Smooth muscle cell (in vitro differentiated cells): ENCODE measurements around the gene GALR3. TPM values are rescaled to one million over a fixed set of nuclear protein-coding genes. Genes with fewer than 3 reads are reported as not detected.

ENCODE experiments used
- DNase-seq: peaks from one replicate; lab custom pipeline; 2025; ENCODE audit not compliant: unreplicated experiment; lab: John Stamatoyannopoulos, UW
- H2AFZ ChIP-seq: fragments of 200-600 bp; sonication (generic); 2 replicates; pipeline ENCODE4 v1.6.0; 2016; ENCODE audit warnings: antibody characterized with exemption, low read depth, mild to moderate bottlenecking
- H3F3A ChIP-seq: fragments of 200-600 bp; sonication (generic); 2 replicates; pipeline ENCODE4 v1.6.0; 2017; ENCODE audit warnings: antibody characterized with exemption, low read depth
- H3K27ac ChIP-seq: fragments of 200-600 bp; sonication (generic); 2 replicates; pipeline ENCODE4 v1.5.1; 2016; ENCODE audit warnings: low read depth, mild to moderate bottlenecking
- H3K27me3 ChIP-seq: fragments of 200-600 bp; sonication (generic); 2 replicates; pipeline ENCODE4 v1.6.1; 2016; ENCODE audit warnings: low read depth, mild to moderate bottlenecking
- H3K36me3 ChIP-seq: fragments of 200-600 bp; sonication (generic); 2 replicates; pipeline ENCODE4 v1.5.1; 2016; ENCODE audit warnings: low read depth
- H3K4me1 ChIP-seq: fragments of 200-600 bp; sonication (generic); 2 replicates; pipeline ENCODE4 v1.5.1; 2016; ENCODE audit warnings: low read depth
- H3K4me2 ChIP-seq: fragments of 200-600 bp; sonication (generic); 2 replicates; pipeline ENCODE4 v1.6.0; 2016; ENCODE audit warnings: mild to moderate bottlenecking
- H3K4me3 ChIP-seq: fragments of 200-600 bp; sonication (generic); 2 replicates; pipeline ENCODE4 v1.5.1; 2016; ENCODE audit warnings: mild to moderate bottlenecking
- H3K79me2 ChIP-seq: fragments of 200-600 bp; sonication (generic); 2 replicates; pipeline ENCODE4 v1.6.0; 2016; ENCODE audit warnings: low read depth, mild to moderate bottlenecking
- H3K9ac ChIP-seq: fragments of 200-600 bp; sonication (generic); 2 replicates; pipeline ENCODE4 v1.6.0; 2016; ENCODE audit warnings: low read depth
- H3K9me3 ChIP-seq: fragments of 200-600 bp; sonication (generic); replicated peaks from 2 replicates; pipeline ENCODE4 v1.5.1; 2016; ENCODE audit warnings: low read depth
- H4K20me1 ChIP-seq: fragments of 200-600 bp; sonication (generic); 2 replicates; pipeline ENCODE4 v1.6.0; 2016; ENCODE audit warnings: low read depth
- WGBS: methylation state at CpG from one replicate; pipeline ENCODE4 v1.1.7; 2016; ENCODE audit warnings: low lambda C conversion rate; 5-methylcytosine and 5-hydroxymethylcytosine counted together
- polyA plus RNA-seq: library from polyadenylated mRNA; unstranded; fragments of >200 nt; fragmentation: Nextera tagmentation; extraction: Ambion mirVana; gene quantifications from 2 replicates; pipeline ENCODE4 v1.2.1, GENCODE V29; 2016
- total RNA-seq: library from RNA; depleted of rRNA; stranded (reverse); fragments of >200 nt; gene quantifications from 2 replicates; pipeline ENCODE4 v1.2.3, GENCODE V29; 2014
- TF ChIP-seq, protein P1 (sequence below): fragments of 200-600 bp; sonication (generic); IDR thresholded peaks from 2 replicates; pipeline ENCODE4 v1.5.1; 2017; ENCODE audit warnings: borderline replicate concordance, mild to moderate bottlenecking, antibody characterized with exemption; ENCODE audit not compliant: insufficient read depth, poor library complexity, severe bottlenecking

Gene GALR3
- total and polyA plus RNA-seq, 2 experiments from 2014 or later: not detected

DNA sequence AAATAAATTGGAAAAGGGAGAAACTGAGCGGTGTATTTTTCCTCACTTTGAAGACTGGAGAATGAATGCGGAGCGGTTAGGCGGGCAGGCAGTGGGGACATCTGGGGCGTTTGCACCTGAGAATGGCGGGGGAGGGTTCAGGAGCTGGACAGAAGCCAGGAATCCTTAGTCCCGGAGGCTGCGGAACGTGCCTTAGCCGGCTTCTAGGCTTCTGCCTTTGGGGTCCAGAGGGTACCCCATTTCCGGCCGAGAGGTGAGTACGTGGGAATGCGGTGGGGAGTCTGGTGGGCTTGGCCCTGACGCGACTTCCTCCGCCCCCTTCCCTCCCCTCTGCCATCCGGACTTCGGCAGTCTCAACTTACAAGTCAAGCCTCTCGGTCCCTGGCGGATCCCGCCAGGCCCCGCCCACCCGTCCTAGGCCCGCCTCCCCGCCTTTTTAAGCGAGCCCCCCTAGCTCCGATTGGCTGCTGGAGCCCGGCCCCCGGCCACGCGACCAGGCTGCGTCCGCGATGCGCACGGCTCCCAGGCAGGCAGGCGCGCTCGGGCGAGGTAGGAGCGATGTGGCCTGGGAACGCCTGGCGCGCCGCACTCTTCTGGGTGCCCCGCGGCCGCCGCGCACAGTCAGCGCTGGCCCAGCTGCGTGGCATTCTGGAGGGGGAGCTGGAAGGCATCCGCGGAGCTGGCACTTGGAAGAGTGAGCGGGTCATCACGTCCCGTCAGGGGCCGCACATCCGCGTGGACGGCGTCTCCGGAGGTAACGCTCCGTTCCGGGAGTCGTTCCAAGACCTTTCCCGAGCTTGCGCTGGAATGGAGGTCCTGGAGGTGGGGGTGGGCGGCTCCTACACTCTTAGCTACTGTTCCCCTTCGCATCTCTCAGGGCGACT is 15.5 kb upstream of the GALR3 start, which contains the start of gene GCAT:
Gene GCAT (plus strand): TSS at position 525 of the 884 bp plus-strand sequence. CDS start 34 bp downstream, at position 559.
- H4K20me1 ChIP-seq: peaks cover 40% of the 10 kb centered on the region
- H3K4me2 ChIP-seq: peak within 1 kb of the TSS; percentile 100
- no peaks in the 10 kb centered on the region for H3K27me3 ChIP-seq
- no peak within 1 kb of the TSS for H2AFZ ChIP-seq
- TF ChIP-seq, protein P1, sequence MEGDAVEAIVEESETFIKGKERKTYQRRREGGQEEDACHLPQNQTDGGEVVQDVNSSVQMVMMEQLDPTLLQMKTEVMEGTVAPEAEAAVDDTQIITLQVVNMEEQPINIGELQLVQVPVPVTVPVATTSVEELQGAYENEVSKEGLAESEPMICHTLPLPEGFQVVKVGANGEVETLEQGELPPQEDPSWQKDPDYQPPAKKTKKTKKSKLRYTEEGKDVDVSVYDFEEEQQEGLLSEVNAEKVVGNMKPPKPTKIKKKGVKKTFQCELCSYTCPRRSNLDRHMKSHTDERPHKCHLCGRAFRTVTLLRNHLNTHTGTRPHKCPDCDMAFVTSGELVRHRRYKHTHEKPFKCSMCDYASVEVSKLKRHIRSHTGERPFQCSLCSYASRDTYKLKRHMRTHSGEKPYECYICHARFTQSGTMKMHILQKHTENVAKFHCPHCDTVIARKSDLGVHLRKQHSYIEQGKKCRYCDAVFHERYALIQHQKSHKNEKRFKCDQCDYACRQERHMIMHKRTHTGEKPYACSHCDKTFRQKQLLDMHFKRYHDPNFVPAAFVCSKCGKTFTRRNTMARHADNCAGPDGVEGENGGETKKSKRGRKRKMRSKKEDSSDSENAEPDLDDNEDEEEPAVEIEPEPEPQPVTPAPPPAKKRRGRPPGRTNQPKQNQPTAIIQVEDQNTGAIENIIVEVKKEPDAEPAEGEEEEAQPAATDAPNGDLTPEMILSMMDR: no peak
- under 1% methylated on average over 65 of the region's 73 CpGs for WGBS
- peak within 1 kb of the TSS; percentile 40 for H3K27ac ChIP-seq
- H3K79me2 ChIP-seq: peaks cover 13% of the 10 kb centered on the region
- peak within 1 kb of the TSS; percentile 87 for H3K9ac ChIP-seq
- no peaks in the 10 kb centered on the region for H3K9me3 ChIP-seq
- peak; percentile 88 for DNase-seq
- peak within 1 kb of the TSS; percentile 83 for H3K4me3 ChIP-seq
- peaks cover 12% of the 10 kb centered on the region for H3F3A ChIP-seq
- no peaks in the 10 kb centered on the region for H3K36me3 ChIP-seq
- peaks cover 32% of the 10 kb centered on the region for H3K4me1 ChIP-seq

DNA sequence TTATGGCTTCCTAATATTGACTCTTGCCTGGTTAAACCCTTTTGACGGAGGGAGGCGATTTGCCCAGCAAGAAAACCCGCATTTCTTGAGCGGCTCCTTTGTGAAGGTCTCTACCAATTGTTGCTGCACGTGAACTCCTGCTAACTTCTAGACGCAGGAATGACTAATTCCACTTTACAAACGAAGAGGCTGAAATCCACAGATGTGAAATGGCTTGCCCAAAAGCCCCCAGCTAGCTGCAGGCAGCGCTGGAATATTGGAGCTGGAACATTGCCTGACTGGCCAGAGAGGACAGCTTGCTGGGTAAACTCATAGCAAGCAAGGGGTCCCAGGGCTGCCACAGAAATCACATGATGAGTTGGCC is 14.9 kb upstream of the GALR3 start:
- Histone ChIP-seq H3K4me2 (peak overlapping the region; percentile 100), H3F3A (peaks cover 12% of the 10 kb centered on the region), H3K27me3 (no peaks in the 10 kb centered on the region), H3K4me3 (peak overlapping the region; percentile 83), H3K9ac (no peak overlapping the region), H3K4me1 (peaks cover 27% of the 10 kb centered on the region), H2AFZ (no peak overlapping the region), H3K36me3 (no peaks in the 10 kb centered on the region), H4K20me1 (peaks cover 40% of the 10 kb centered on the region), H3K27ac (peak overlapping the region; percentile 11), H3K9me3 (no peaks in the 10 kb centered on the region), H3K79me2 (peaks cover 13% of the 10 kb centered on the region)
- TF ChIP-seq, protein P1: no peak
- DNase-seq: no peak
- 9% methylated on average over 8 of the region's 8 CpGs for WGBS

DNA sequence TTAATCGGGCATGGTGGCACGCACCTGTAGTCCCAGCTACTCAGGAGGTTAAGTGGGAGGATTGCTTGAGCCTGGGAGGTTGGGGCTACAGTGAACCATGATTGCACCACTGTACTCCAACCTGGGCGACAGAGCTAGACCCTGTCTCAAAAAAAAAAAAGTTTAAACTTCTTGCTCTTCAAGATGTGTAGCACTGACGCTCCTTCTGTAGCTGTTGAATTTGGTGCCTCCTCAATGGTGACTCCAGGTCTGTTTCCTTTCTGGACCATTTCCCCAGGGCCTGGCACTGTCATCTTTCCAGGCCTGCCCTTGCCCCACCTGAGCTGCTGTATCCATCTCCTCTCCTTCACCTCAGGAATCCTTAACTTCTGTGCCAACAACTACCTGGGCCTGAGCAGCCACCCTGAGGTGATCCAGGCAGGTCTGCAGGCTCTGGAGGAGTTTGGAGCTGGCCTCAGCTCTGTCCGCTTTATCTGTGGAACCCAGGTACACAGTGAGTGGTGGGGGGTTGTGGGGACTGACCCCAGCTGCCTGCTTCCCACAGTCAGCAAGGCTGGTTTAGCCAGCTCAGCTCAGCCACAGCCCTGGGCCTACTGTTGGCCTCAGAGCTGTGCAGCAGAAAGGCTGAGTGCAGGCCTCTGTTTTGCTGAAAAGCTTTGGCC is 13.4 kb upstream of the GALR3 start:
- no peak overlapping the region for H3K4me2 ChIP-seq
- peaks cover 40% of the 10 kb centered on the region for H4K20me1 ChIP-seq
- peaks cover 14% of the 10 kb centered on the region for H3K4me1 ChIP-seq
- DNase-seq: no peak
- H3K4me3 ChIP-seq: no peak overlapping the region
- H2AFZ ChIP-seq: no peak overlapping the region
- H3K27ac ChIP-seq: no peak overlapping the region
- H3K9me3 ChIP-seq: no peaks in the 10 kb centered on the region
- peaks cover 12% of the 10 kb centered on the region for H3F3A ChIP-seq
- WGBS: 97% methylated on average over 5 of the region's 5 CpGs
- H3K79me2 ChIP-seq: peaks cover 13% of the 10 kb centered on the region
- H3K36me3 ChIP-seq: no peaks in the 10 kb centered on the region
- no peak overlapping the region for H3K9ac ChIP-seq
- no peaks in the 10 kb centered on the region for H3K27me3 ChIP-seq
- TF ChIP-seq, protein P1: no peak
